Keratinocyte (primary cell): Measurements from ENCODE around the gene RPS27A. TPM values are rescaled to one million over a fixed set of nuclear protein-coding genes. Genes with fewer than 3 reads are reported as not detected.
"Not testable (repeated sequence)": the region's sequence is repeated elsewhere in the genome, so short reads cannot be mapped to it uniquely, and the experiment has no call there.

Experiments used
- DNase-seq: peaks from one replicate; pipeline ENCODE4 v3.0.0-alpha.2; 2011; ENCODE audit warnings: low read depth, missing footprints, low spot score
- FAIRE-seq: peaks from 2 replicates; lab custom pipeline; 2011; peaks lifted over from hg19 to GRCh38; lab: Jason Lieb, UNC
- H2AFZ ChIP-seq: 2 replicates; pipeline ENCODE4 v1.6.0; 2012; ENCODE audit warnings: low read length, control low read depth, inconsistent platforms; ENCODE audit not compliant: control insufficient read depth
- H3K27ac ChIP-seq: 2 replicates; pipeline ENCODE4 v1.5.1; 2011; ENCODE audit warnings: low read length; ENCODE audit not compliant: control insufficient read depth, insufficient read depth
- H3K27me3 ChIP-seq: 3 replicates; pipeline ENCODE4 v1.6.0; 2011; ENCODE audit warnings: low read length; ENCODE audit not compliant: control insufficient read depth, insufficient read depth; ENCODE audit errors: extremely low read depth
- H3K36me3 ChIP-seq, 2 experiments: 2 replicates in 1 of 2; 3 replicates in 1 of 2; pipeline ENCODE4 v1.5.1; 2011; ENCODE audit warnings: low read length in 2 of 2, mild to moderate bottlenecking in 1 of 2; ENCODE audit not compliant: control insufficient read depth in 2 of 2, insufficient read depth in 2 of 2; ENCODE audit errors: extremely low read depth in 1 of 2
- H3K4me1 ChIP-seq: 3 replicates; pipeline ENCODE4 v1.5.1; 2011; ENCODE audit warnings: low read length; ENCODE audit not compliant: control insufficient read depth, insufficient read depth; ENCODE audit errors: extremely low read depth
- H3K4me2 ChIP-seq: 3 replicates; pipeline ENCODE4 v1.6.0; 2011; ENCODE audit warnings: low read depth, low read length; ENCODE audit not compliant: control insufficient read depth, insufficient read depth; ENCODE audit errors: extremely low read depth
- H3K4me3 ChIP-seq, 3 experiments: fragments of 200-600 bp in 1 of 3; sonication (generic) in 1 of 3; 2 replicates in 2 of 3; 3 replicates in 1 of 3; pipeline ENCODE4 v1.5.1; 2011 to 2016; ENCODE audit warnings: low read length in 3 of 3, mild to moderate bottlenecking in 3 of 3, control low read depth in 2 of 3, inconsistent platforms in 1 of 3, low read depth in 1 of 3, mixed read lengths in 1 of 3, mixed run types in 1 of 3, moderate library complexity in 1 of 3; ENCODE audit not compliant: control insufficient read depth in 2 of 3, insufficient read depth in 2 of 3; ENCODE audit errors: extremely low read depth in 1 of 3
- H3K79me2 ChIP-seq: 2 replicates; pipeline ENCODE4 v1.6.0; 2012; ENCODE audit warnings: low read length; ENCODE audit not compliant: control insufficient read depth, insufficient read depth
- H3K9ac ChIP-seq: 3 replicates; pipeline ENCODE4 v1.6.0; 2011; ENCODE audit warnings: low read length; ENCODE audit not compliant: control insufficient read depth, insufficient read depth; ENCODE audit errors: extremely low read depth
- H3K9me1 ChIP-seq: 3 replicates; pipeline ENCODE4 v1.6.0; 2011; ENCODE audit warnings: low read length; ENCODE audit not compliant: control insufficient read depth, insufficient read depth; ENCODE audit errors: extremely low read depth
- H3K9me3 ChIP-seq: 2 replicates; pipeline ENCODE4 v1.5.1; 2012; ENCODE audit warnings: low read depth, low read length; ENCODE audit not compliant: control insufficient read depth
- H4K20me1 ChIP-seq: 3 replicates; pipeline ENCODE4 v1.6.0; 2011; ENCODE audit warnings: low read length; ENCODE audit not compliant: control insufficient read depth, insufficient read depth; ENCODE audit errors: extremely low read depth
- CTCF ChIP-seq, 3 experiments: IDR thresholded peaks in 1 of 3; conservative IDR thresholded peaks in 1 of 3; optimal IDR thresholded peaks in 1 of 3; 2 replicates in 2 of 3; 3 replicates in 1 of 3; pipeline versions ENCODE3 to v1.5.1; 2011; ENCODE audit warnings: low read length in 3 of 3, mild to moderate bottlenecking in 3 of 3, moderate library complexity in 2 of 3, control low read depth in 1 of 3, inconsistent platforms in 1 of 3; ENCODE audit not compliant: insufficient read depth in 2 of 3; ENCODE audit errors: extremely low read depth in 1 of 3
- EZH2 ChIP-seq: IDR thresholded peaks from one replicate; pipeline ENCODE4 v1.6.1; 2012; ENCODE audit warnings: inconsistent platforms, mild to moderate bottlenecking, low read length, moderate library complexity
- dilution Hi-C: fragments of 300-500 bp; cut with MboI; formaldehyde crosslinking; loops from one replicate; pipeline ENCODE4 v1.7.0; 2020; ENCODE audit warnings: low sequenced_read_pairs; ENCODE audit not compliant: extremely low pct_ligation_motif_present
- polyA minus RNA-seq, 3 experiments: library from RNA; depleted of rRNA, polyadenylated mRNA; stranded (reverse); fragments of >200 nt; gene quantifications; 1 replicate in 1 of 3; 2 replicates in 1 of 3; 3 replicates in 1 of 3; pipeline ENCODE4 v1.2.3, GENCODE V29; 2011
- polyA plus RNA-seq, 5 experiments: library from polyadenylated mRNA; depleted of rRNA in 3 of 5; stranded (reverse) in 3 of 5; stranded (forward) in 1 of 5; unstranded in 1 of 5; fragments of >200 nt; gene quantifications; 1 replicate in 1 of 5; 2 replicates in 3 of 5; 3 replicates in 1 of 5; pipeline versions ENCODE4 v1.2.1 to v1.2.3, GENCODE V29; 2011 to 2012; ENCODE audit warnings: missing spikeins in 2 of 5, low read depth in 1 of 5, low replicate concordance in 1 of 5

RPS27A gene
- polyA plus RNA-seq (1,786 to 2,341 TPM (median 2,021 TPM) in 3 replicates), polyA minus RNA-seq (38.4 to 450 TPM (median 274 TPM) in 3 replicates)
- polyA plus RNA-seq (2011; ENCODE audit: low read depth): 2,541 TPM
- polyA plus RNA-seq (2011; cell fraction: cytosol; rRNA removed): 2,266 and 2,285 TPM in 2 replicates
- 484 and 681 TPM in 2 replicates for polyA plus RNA-seq (2011; cell fraction: nucleus; rRNA removed)
- polyA plus RNA-seq (2012; ENCODE audit: low replicate concordance): 1,996 and 2,014 TPM in 2 replicates
- 363 TPM for polyA minus RNA-seq (2011; cell fraction: cytosol; rRNA and poly(A)+ RNA removed)
- polyA minus RNA-seq (2011; cell fraction: nucleus; rRNA and poly(A)+ RNA removed): 71.5 and 116 TPM in 2 replicates

GRCh38 chr2:55232084-55232862 is at the start of gene RPS27A, which contains the start of gene CLHC1:
Gene RPS27A, plus strand, starts transcription at chr2:55232688. Its CDS starts 137 bp downstream, at chr2:55232825.
Gene CLHC1, minus strand, starts transcription at chr2:55232293. Its CDS starts 9,882 bp downstream, at chr2:55222411.
- Histone ChIP-seq H3K79me2 (peaks cover 62% of the 10 kb centered on the region), H3K4me1 (peaks cover 7% of the 10 kb centered on the region)

DNA sequence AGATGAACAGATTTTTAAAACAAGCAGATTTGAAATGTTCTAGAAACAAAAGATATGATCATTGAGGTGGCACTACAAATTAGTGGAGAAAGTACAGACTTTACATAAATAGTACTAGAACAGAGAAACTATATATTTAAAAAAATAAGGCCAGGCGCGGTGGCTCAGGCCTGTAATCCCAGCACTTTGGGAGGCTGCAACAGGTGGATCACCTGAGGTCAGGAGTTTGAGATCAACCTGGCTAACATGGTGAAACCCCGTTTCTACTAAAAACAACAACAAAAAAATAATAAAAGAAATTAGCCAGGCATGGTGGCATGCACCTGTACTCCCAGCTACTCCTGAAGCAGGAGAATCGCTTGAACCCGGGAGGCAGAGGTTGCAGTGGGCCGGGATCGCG is 45.7 kb upstream of the RPS27A start:
- H3K9me3 ChIP-seq, H3K9me1 ChIP-seq, H3K4me2 ChIP-seq, dilution Hi-C loops, DNase-seq, H3K9ac ChIP-seq, H3K27me3 ChIP-seq, H3K27ac ChIP-seq, H3K4me1 ChIP-seq, FAIRE-seq, H2AFZ ChIP-seq, H3K36me3 ChIP-seq, H4K20me1 ChIP-seq, H3K79me2 ChIP-seq, H3K4me3 ChIP-seq: not testable (repeated sequence)

More at GRCh38 chr2:55232084-55232862, at the start of gene RPS27A, which contains the start of gene CLHC1:
- Histone ChIP-seq H3K36me3 (peaks cover 12 to 31% of the 10 kb centered on the region in 2 experiments), H3K9me1 (peaks cover 2% of the 10 kb centered on the region), H3K4me3 (peak within 1 kb of the TSS; percentile 89 to 91 (median 91)), H4K20me1 (no peaks in the 10 kb centered on the region), H3K9ac (peak within 1 kb of the TSS; percentile 98), H3K9me3 (no peaks in the 10 kb centered on the region), H2AFZ (peak within 1 kb of the TSS; percentile 94), H3K27ac (peak within 1 kb of the TSS; percentile 98), H3K4me2 (peak within 1 kb of the TSS; percentile 92), H3K27me3 (no peaks in the 10 kb centered on the region)
- peak; percentile 94 for DNase-seq
- dilution Hi-C loops: no loop called here
- TF ChIP-seq CTCF (optimal IDR thresholded peaks at IDR 0.05 in 1 of 3, IDR thresholded peaks at IDR 0.05 in 1 of 3, conservative IDR thresholded peaks at IDR 0.05 in 1 of 3; ENCODE audit: extremely low read depth in 1 of 3, insufficient read depth in 2 of 3, low read length in 3 of 3) (no peak), EZH2 (no peak)
- peak; percentile 84 for FAIRE-seq

DNA sequence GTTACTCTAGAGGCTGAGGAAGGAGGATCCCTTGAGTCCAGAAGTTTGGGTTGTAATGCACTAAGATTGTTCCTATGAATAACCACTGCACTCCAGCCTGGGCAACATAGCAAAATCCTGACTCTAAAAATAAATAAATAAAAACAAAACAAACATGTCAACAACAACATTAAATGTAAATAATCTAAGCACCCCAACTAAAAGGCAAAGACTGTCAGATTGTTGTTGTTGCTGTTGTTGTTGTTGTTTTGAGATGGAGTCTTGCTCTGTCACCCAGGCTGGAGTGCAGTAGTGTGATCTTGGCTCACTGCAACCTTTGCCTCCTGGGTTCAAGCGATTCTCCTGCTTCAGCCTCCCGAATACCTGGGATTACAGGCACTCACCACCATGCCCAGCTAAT is 40.6 kb upstream of the RPS27A start:
- H2AFZ ChIP-seq, H3K36me3 ChIP-seq, H3K79me2 ChIP-seq, H3K9ac ChIP-seq, H3K27ac ChIP-seq, H3K9me3 ChIP-seq, FAIRE-seq, H3K4me1 ChIP-seq, H4K20me1 ChIP-seq, H3K4me2 ChIP-seq, dilution Hi-C loops, DNase-seq, H3K4me3 ChIP-seq, H3K9me1 ChIP-seq, H3K27me3 ChIP-seq: not testable (repeated sequence)
